HepG2 (cell line): ENCODE data around the gene ZNF747. TPM values are rescaled to one million over a fixed set of nuclear protein-coding genes. Genes with fewer than 3 reads are reported as not detected.
A peak's percentile ranks its signal among the peaks of the same experiment; 100 is the strongest.

Source experiments
- KDM1A ChIP-seq: IDR thresholded peaks from 2 replicates; pipeline ENCODE4 v1.6.1; 2016; ENCODE audit warnings: missing compliant biosample characterization
- MZF1 ChIP-seq: sonication (generic); formaldehyde crosslinking; IDR thresholded peaks from 2 replicates; pipeline ENCODE4 v1.8.1; 2023; ENCODE audit warnings: mild to moderate bottlenecking, missing genetic modification reagents, borderline replicate concordance
- REPIN1 ChIP-seq: sonication (generic); formaldehyde crosslinking; IDR thresholded peaks from 2 replicates; pipeline ENCODE4 v1.8.0; 2022; ENCODE audit warnings: missing genetic modification reagents, low read depth, mild to moderate bottlenecking, borderline replicate concordance
- SKI ChIP-seq: fragments of 450-650 bp; IDR thresholded peaks from one replicate; pipeline ENCODE4 v1.6.1; 2018; ENCODE audit warnings: mild to moderate bottlenecking; ENCODE audit not compliant: partially characterized antibody
- ZFP37 ChIP-seq: sonication (generic); formaldehyde crosslinking; IDR thresholded peaks from 2 replicates; pipeline ENCODE4 v1.4.0; 2020; ENCODE audit warnings: missing genetic modification reagents, borderline replicate concordance
- ZNF207 ChIP-seq: fragments of 450-650 bp; IDR thresholded peaks from 2 replicates; pipeline ENCODE4 v1.6.1; 2016; ENCODE audit warnings: antibody characterized with exemption, borderline replicate concordance
- polyA plus RNA-seq, 8 experiments: library from polyadenylated mRNA; depleted of rRNA in 3 of 8; stranded (reverse) in 7 of 8; unstranded in 1 of 8; fragments of >200 nt; fragmentation: Illumina TruSeq in 4 of 8; extraction: Trizol in 4 of 8; gene quantifications; 2 replicates each; pipeline versions ENCODE4 v1.2.1 to v1.2.3, GENCODE V29; 2011 to 2016; ENCODE audit warnings: low read depth in 4 of 8, missing spikeins in 1 of 8, mixed read lengths in 1 of 8; ENCODE audit not compliant: insufficient read depth in 1 of 8
- total RNA-seq, 5 experiments: library from RNA; depleted of rRNA; stranded (reverse); fragments of >200 nt; fragmentation: Illumina TruSeq; extraction: Trizol; gene quantifications; 2 replicates each; pipeline ENCODE4 v1.2.3, GENCODE V29; 2016; ENCODE audit warnings: low read depth in 1 of 5
- TF ChIP-seq, protein P1 (sequence below): sonication (generic); formaldehyde crosslinking; IDR thresholded peaks from 2 replicates; pipeline ENCODE4 v1.9.0; 2021; ENCODE audit warnings: missing genetic modification reagents, borderline replicate concordance
- TF ChIP-seq, protein P2 (sequence below): sonication (generic); formaldehyde crosslinking; IDR thresholded peaks from 2 replicates; pipeline ENCODE4 v1.4.0; 2020; ENCODE audit warnings: mild to moderate bottlenecking, low read depth, missing genetic modification reagents
- TF ChIP-seq, protein P3 (sequence below): IDR thresholded peaks from 2 replicates; pipeline ENCODE4 v1.6.1; 2016; ENCODE audit warnings: low read depth, missing genetic modification reagents, missing compliant biosample characterization
- TF ChIP-seq, protein P4 (sequence below): IDR thresholded peaks from 2 replicates; pipeline ENCODE4 v1.6.1; 2016; ENCODE audit warnings: low read depth, borderline replicate concordance
- TF ChIP-seq, protein P5 (sequence below): sonication (generic); formaldehyde crosslinking; IDR thresholded peaks from 2 replicates; pipeline ENCODE4 v1.4.0; 2020; ENCODE audit warnings: mild to moderate bottlenecking, missing genetic modification reagents, borderline replicate concordance

The ZNF747 gene
- total and polyA plus RNA-seq, 2 of the 13 experiments (the other 11 are each of a cell fraction or from before 2014, with no cell fraction given): 7.2 to 10.2 TPM

DNA sequence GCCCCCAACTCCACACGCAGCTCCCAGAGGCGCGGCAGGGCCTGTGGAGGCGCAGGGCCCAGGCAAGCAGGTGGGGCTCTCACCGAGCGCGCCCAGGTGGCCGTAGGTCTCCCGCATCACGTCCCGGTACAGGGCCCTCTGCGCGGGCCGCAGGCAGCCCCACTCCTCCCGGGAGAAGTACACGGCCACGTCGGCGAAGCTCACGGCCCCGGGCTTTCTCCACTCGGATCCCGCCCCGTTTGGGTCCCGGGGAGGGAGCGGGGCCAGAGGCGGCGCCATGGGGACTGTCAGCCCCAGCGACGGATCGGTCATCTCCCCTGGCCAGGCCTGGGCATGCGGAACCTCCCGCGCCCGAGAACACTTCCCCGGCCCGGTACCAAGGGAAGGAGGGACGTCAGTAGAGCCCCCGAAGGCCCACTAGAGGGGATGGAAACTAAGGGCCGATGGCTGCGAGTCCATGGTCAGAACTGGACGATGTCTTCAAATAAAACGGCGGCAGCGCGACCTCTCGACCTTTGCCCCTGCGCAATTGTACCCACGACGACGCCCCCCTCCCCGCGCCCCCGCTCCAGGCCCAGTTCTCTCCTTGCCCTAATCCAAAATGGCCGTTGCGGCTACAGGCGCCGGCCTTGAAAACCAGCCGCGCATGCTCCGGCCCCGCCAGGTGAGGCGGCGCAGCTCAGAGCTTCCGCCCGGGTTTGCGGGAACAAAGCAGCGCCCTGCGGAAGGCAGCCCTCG, at the start of gene ZNF747 (continued):
- peak; percentile 41 for TF ChIP-seq SKI
- TF ChIP-seq, protein P1, sequence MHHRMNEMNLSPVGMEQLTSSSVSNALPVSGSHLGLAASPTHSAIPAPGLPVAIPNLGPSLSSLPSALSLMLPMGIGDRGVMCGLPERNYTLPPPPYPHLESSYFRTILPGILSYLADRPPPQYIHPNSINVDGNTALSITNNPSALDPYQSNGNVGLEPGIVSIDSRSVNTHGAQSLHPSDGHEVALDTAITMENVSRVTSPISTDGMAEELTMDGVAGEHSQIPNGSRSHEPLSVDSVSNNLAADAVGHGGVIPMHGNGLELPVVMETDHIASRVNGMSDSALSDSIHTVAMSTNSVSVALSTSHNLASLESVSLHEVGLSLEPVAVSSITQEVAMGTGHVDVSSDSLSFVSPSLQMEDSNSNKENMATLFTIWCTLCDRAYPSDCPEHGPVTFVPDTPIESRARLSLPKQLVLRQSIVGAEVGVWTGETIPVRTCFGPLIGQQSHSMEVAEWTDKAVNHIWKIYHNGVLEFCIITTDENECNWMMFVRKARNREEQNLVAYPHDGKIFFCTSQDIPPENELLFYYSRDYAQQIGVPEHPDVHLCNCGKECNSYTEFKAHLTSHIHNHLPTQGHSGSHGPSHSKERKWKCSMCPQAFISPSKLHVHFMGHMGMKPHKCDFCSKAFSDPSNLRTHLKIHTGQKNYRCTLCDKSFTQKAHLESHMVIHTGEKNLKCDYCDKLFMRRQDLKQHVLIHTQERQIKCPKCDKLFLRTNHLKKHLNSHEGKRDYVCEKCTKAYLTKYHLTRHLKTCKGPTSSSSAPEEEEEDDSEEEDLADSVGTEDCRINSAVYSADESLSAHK: 0 out of 2 replicates have a peak, but pooled peaks have one; percentile 15
- no peak; the same call in 1 of the 2 replicates for TF ChIP-seq KDM1A (CRISPR knock-in tag)
- TF ChIP-seq, protein P2, sequence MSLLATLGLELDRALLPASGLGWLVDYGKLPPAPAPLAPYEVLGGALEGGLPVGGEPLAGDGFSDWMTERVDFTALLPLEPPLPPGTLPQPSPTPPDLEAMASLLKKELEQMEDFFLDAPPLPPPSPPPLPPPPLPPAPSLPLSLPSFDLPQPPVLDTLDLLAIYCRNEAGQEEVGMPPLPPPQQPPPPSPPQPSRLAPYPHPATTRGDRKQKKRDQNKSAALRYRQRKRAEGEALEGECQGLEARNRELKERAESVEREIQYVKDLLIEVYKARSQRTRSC (CRISPR knock-in tag): no peak
- peak; percentile 82; the same call in 1 of the 2 replicates for TF ChIP-seq MZF1
- no peak for TF ChIP-seq ZNF207
- TF ChIP-seq, protein P3, sequence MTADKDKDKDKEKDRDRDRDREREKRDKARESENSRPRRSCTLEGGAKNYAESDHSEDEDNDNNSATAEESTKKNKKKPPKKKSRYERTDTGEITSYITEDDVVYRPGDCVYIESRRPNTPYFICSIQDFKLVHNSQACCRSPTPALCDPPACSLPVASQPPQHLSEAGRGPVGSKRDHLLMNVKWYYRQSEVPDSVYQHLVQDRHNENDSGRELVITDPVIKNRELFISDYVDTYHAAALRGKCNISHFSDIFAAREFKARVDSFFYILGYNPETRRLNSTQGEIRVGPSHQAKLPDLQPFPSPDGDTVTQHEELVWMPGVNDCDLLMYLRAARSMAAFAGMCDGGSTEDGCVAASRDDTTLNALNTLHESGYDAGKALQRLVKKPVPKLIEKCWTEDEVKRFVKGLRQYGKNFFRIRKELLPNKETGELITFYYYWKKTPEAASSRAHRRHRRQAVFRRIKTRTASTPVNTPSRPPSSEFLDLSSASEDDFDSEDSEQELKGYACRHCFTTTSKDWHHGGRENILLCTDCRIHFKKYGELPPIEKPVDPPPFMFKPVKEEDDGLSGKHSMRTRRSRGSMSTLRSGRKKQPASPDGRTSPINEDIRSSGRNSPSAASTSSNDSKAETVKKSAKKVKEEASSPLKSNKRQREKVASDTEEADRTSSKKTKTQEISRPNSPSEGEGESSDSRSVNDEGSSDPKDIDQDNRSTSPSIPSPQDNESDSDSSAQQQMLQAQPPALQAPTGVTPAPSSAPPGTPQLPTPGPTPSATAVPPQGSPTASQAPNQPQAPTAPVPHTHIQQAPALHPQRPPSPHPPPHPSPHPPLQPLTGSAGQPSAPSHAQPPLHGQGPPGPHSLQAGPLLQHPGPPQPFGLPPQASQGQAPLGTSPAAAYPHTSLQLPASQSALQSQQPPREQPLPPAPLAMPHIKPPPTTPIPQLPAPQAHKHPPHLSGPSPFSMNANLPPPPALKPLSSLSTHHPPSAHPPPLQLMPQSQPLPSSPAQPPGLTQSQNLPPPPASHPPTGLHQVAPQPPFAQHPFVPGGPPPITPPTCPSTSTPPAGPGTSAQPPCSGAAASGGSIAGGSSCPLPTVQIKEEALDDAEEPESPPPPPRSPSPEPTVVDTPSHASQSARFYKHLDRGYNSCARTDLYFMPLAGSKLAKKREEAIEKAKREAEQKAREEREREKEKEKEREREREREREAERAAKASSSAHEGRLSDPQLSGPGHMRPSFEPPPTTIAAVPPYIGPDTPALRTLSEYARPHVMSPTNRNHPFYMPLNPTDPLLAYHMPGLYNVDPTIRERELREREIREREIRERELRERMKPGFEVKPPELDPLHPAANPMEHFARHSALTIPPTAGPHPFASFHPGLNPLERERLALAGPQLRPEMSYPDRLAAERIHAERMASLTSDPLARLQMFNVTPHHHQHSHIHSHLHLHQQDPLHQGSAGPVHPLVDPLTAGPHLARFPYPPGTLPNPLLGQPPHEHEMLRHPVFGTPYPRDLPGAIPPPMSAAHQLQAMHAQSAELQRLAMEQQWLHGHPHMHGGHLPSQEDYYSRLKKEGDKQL (CRISPR knock-in tag): no peak; the same call in 1 of the 2 replicates
- TF ChIP-seq, protein P4, sequence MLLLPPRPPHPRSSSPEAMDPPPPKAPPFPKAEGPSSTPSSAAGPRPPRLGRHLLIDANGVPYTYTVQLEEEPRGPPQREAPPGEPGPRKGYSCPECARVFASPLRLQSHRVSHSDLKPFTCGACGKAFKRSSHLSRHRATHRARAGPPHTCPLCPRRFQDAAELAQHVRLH (CRISPR knock-in tag): peak; percentile 66
- peak; percentile 66; the same call in 1 of the 2 replicates for TF ChIP-seq ZFP37 (CRISPR knock-in tag)
- TF ChIP-seq, protein P5, sequence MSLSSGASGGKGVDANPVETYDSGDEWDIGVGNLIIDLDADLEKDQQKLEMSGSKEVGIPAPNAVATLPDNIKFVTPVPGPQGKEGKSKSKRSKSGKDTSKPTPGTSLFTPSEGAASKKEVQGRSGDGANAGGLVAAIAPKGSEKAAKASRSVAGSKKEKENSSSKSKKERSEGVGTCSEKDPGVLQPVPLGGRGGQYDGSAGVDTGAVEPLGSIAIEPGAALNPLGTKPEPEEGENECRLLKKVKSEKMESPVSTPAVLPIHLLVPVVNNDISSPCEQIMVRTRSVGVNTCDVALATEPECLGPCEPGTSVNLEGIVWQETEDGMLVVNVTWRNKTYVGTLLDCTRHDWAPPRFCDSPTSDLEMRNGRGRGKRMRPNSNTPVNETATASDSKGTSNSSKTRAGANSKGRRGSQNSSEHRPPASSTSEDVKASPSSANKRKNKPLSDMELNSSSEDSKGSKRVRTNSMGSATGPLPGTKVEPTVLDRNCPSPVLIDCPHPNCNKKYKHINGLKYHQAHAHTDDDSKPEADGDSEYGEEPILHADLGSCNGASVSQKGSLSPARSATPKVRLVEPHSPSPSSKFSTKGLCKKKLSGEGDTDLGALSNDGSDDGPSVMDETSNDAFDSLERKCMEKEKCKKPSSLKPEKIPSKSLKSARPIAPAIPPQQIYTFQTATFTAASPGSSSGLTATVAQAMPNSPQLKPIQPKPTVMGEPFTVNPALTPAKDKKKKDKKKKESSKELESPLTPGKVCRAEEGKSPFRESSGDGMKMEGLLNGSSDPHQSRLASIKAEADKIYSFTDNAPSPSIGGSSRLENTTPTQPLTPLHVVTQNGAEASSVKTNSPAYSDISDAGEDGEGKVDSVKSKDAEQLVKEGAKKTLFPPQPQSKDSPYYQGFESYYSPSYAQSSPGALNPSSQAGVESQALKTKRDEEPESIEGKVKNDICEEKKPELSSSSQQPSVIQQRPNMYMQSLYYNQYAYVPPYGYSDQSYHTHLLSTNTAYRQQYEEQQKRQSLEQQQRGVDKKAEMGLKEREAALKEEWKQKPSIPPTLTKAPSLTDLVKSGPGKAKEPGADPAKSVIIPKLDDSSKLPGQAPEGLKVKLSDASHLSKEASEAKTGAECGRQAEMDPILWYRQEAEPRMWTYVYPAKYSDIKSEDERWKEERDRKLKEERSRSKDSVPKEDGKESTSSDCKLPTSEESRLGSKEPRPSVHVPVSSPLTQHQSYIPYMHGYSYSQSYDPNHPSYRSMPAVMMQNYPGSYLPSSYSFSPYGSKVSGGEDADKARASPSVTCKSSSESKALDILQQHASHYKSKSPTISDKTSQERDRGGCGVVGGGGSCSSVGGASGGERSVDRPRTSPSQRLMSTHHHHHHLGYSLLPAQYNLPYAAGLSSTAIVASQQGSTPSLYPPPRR (CRISPR knock-in tag): no peak
- peak; percentile 61; the same call in 1 of the 2 replicates for TF ChIP-seq REPIN1 (CRISPR knock-in tag)
